SK-N-SH treated with all-trans-retinoic acid at 6 μM for 48 hours (cell line): ENCODE data around the gene TXLNG.

Experiments used
- ARNTL ChIP-seq: fragments of 450-650 bp; formaldehyde crosslinking; IDR thresholded peaks from 2 replicates; pipeline ENCODE4 v1.5.0; 2020; ENCODE audit warnings: low read depth, mild to moderate bottlenecking, moderate library complexity, borderline replicate concordance
- CSDC2 ChIP-seq: fragments of 250-450 bp; sonication (Bioruptor Pico); IDR thresholded peaks from 2 replicates; pipeline ENCODE4 v1.5.0; 2020; ENCODE audit warnings: mild to moderate bottlenecking, moderate library complexity
- ESRRG ChIP-seq: fragments of 250-450 bp; sonication (Bioruptor Pico); IDR thresholded peaks from 2 replicates; pipeline ENCODE4 v1.6.1; 2021; ENCODE audit warnings: mild to moderate bottlenecking
- RARB ChIP-seq: fragments of 250-450 bp; sonication (Bioruptor Pico); IDR thresholded peaks from 2 replicates; pipeline ENCODE4 v1.8.0; 2021; ENCODE audit warnings: mild to moderate bottlenecking, moderate library complexity
- TOX ChIP-seq: fragments of 250-450 bp; sonication (Bioruptor Pico); IDR thresholded peaks from 2 replicates; pipeline ENCODE4 v1.8.0; 2021; ENCODE audit warnings: mild to moderate bottlenecking, moderate library complexity, borderline replicate concordance
- ZFP3 ChIP-seq: fragments of 250-450 bp; sonication (Bioruptor Pico); IDR thresholded peaks from 2 replicates; pipeline ENCODE4 v1.5.0; 2020; ENCODE audit warnings: mild to moderate bottlenecking, moderate library complexity
- ZFP30 ChIP-seq: fragments of 450-650 bp; formaldehyde crosslinking; IDR thresholded peaks from 2 replicates; pipeline ENCODE4 v1.5.0; 2022; ENCODE audit warnings: mild to moderate bottlenecking, moderate library complexity
- ZNF565 ChIP-seq: fragments of 450-650 bp; formaldehyde crosslinking; conservative IDR thresholded peaks from 2 replicates; pipeline ENCODE4 v1.5.0; 2020; ENCODE audit warnings: low read depth, mild to moderate bottlenecking, moderate library complexity
- ZNF70 ChIP-seq: fragments of 450-650 bp; formaldehyde crosslinking; IDR thresholded peaks from 2 replicates; pipeline ENCODE4 v1.5.0; 2020; ENCODE audit warnings: mild to moderate bottlenecking, moderate library complexity
- ZNF8 ChIP-seq: fragments of 450-650 bp; formaldehyde crosslinking; IDR thresholded peaks from 2 replicates; pipeline ENCODE4 v1.5.0; 2020; ENCODE audit warnings: mild to moderate bottlenecking, moderate library complexity
- TF ChIP-seq, protein P1 (sequence below): fragments of 250-450 bp; sonication (Bioruptor Pico); IDR thresholded peaks from 2 replicates; pipeline ENCODE4 v1.5.0; 2020; ENCODE audit warnings: mild to moderate bottlenecking, moderate library complexity
- TF ChIP-seq, protein P2 (sequence below): fragments of 250-450 bp; sonication (Bioruptor Pico); IDR thresholded peaks from 2 replicates; pipeline ENCODE4 v1.8.0; 2020; ENCODE audit warnings: mild to moderate bottlenecking, moderate library complexity, borderline replicate concordance

DNA sequence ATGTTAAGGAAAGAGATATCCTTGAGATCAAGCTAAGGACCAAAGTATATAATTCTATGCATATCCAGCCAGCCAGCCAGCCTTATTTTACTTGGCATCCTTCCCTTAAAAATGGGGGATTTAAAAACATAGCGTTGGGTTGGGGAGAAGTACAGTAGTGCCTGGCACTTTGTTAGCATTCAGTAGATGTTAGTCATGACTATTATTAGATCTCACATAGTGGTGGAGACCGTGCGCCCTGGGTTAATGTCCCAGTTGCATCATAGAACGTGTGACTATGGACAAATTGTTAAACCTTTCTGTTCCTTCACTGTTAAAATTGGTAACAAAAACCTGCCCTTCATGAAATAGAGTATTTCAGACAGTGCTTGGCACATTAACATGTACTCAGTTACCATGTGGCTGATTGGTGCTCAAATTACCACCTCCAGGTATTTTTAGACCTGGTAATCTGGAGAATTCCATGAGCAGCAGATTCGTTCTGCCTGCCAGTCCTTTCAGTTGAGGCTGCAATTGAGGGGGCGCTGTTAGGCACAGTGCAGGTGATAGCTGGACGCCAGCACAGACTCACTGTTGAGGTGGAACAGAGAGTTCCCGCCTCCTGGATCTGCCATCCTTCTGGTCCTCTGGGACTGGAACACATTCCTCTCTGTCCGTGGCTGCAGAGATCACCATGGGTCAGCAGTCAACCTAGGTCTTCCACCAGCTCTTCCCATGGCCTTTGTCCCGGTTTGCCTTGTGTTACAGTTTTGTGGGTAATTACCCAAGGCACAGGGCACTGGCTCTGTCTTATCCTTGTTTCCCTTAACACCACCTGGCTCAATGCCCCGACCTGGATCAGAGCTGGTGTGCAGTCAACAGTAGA lies 52.2 kb downstream of the TXLNG start:
- TF ChIP-seq TOX (CRISPR knock-in tag) (no peak), ZFP30 (CRISPR knock-in tag) (no peak), ESRRG (CRISPR knock-in tag) (no peak), CSDC2 (no peak), ZNF8 (CRISPR knock-in tag) (no peak), ARNTL (CRISPR knock-in tag) (no peak), ZNF70 (CRISPR knock-in tag) (no peak), RARB (CRISPR knock-in tag) (no peak), ZFP3 (CRISPR knock-in tag) (no peak), ZNF565 (CRISPR knock-in tag) (no peak)
- TF ChIP-seq, protein P1, sequence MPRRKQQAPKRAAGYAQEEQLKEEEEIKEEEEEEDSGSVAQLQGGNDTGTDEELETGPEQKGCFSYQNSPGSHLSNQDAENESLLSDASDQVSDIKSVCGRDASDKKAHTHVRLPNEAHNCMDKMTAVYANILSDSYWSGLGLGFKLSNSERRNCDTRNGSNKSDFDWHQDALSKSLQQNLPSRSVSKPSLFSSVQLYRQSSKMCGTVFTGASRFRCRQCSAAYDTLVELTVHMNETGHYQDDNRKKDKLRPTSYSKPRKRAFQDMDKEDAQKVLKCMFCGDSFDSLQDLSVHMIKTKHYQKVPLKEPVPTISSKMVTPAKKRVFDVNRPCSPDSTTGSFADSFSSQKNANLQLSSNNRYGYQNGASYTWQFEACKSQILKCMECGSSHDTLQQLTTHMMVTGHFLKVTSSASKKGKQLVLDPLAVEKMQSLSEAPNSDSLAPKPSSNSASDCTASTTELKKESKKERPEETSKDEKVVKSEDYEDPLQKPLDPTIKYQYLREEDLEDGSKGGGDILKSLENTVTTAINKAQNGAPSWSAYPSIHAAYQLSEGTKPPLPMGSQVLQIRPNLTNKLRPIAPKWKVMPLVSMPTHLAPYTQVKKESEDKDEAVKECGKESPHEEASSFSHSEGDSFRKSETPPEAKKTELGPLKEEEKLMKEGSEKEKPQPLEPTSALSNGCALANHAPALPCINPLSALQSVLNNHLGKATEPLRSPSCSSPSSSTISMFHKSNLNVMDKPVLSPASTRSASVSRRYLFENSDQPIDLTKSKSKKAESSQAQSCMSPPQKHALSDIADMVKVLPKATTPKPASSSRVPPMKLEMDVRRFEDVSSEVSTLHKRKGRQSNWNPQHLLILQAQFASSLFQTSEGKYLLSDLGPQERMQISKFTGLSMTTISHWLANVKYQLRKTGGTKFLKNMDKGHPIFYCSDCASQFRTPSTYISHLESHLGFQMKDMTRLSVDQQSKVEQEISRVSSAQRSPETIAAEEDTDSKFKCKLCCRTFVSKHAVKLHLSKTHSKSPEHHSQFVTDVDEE (CRISPR knock-in tag) = no peak
- TF ChIP-seq, protein P2, sequence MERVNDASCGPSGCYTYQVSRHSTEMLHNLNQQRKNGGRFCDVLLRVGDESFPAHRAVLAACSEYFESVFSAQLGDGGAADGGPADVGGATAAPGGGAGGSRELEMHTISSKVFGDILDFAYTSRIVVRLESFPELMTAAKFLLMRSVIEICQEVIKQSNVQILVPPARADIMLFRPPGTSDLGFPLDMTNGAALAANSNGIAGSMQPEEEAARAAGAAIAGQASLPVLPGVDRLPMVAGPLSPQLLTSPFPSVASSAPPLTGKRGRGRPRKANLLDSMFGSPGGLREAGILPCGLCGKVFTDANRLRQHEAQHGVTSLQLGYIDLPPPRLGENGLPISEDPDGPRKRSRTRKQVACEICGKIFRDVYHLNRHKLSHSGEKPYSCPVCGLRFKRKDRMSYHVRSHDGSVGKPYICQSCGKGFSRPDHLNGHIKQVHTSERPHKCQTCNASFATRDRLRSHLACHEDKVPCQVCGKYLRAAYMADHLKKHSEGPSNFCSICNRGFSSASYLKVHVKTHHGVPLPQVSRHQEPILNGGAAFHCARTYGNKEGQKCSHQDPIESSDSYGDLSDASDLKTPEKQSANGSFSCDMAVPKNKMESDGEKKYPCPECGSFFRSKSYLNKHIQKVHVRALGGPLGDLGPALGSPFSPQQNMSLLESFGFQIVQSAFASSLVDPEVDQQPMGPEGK (CRISPR knock-in tag) = 0 out of 2 replicates have a peak, but pooled peaks have one; percentile 36
